ENCODE results near the gene SORCS2. TPM values are rescaled to one million over a fixed set of nuclear protein-coding genes. Genes with fewer than 3 reads are reported as not detected.

The SORCS2 gene
- total RNA-seq, 2 experiments from 2014 or later: 0.03 TPM; not detected in 1

DNA sequence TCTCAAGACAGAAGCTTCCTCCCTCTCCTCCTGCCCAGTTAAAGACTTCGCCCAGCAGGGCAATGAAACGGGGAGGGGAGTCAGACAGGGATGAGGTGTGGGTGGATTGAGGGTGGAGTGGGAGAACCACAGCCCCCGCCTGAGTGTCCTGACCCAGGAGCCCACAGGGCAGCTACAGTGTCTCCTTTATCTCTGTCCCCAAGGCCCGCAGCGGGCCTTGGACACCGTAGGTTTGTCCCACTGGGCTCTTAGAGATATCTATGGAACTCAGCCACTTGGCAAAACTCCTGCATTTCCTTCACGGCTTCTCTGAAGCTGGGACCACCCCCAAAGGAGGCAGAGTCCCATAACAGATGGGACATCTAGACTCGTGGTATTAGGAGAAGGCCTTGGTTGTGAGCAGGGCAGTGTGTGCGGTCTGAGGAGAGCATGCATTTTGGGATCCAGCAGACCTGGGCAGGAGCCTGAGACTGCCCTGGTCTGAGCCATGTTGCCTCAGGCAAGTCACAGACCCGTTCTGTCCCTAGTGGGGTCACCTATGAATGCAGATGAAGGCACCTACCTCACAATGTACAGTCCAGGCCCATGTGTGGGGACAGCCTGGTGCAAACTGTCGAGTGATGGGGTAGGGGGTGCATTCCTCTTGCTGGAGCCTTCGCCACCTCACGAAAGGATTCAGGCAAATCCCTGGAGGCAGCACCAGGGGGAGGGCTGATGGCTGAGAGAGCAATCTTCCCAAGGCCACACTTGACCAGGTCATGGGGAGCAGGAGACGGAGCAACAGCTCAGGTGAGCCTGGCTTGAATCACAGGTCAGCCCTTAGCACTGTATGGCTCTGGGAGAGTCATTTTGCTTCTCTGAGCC is 468.1 kb downstream of the SORCS2 start:
- DNase-seq (ENCODE audit: low spot score): no peak
- no peak for TF ChIP-seq EZH2phosphoT487 (IDR thresholded peaks at IDR 0.05; ENCODE audit: borderline replicate concordance, low read depth, low read length)
- TF ChIP-seq, protein P1, sequence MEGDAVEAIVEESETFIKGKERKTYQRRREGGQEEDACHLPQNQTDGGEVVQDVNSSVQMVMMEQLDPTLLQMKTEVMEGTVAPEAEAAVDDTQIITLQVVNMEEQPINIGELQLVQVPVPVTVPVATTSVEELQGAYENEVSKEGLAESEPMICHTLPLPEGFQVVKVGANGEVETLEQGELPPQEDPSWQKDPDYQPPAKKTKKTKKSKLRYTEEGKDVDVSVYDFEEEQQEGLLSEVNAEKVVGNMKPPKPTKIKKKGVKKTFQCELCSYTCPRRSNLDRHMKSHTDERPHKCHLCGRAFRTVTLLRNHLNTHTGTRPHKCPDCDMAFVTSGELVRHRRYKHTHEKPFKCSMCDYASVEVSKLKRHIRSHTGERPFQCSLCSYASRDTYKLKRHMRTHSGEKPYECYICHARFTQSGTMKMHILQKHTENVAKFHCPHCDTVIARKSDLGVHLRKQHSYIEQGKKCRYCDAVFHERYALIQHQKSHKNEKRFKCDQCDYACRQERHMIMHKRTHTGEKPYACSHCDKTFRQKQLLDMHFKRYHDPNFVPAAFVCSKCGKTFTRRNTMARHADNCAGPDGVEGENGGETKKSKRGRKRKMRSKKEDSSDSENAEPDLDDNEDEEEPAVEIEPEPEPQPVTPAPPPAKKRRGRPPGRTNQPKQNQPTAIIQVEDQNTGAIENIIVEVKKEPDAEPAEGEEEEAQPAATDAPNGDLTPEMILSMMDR (conservative IDR thresholded peaks at IDR 0.05; ENCODE audit: low read length): no peak
- Histone ChIP-seq H3K9me2 (ENCODE audit: insufficient read depth, low read length) (no peaks in the 10 kb centered on the region), H3K79me2 (ENCODE audit: insufficient read depth, low read depth, low read length) (no peaks in the 10 kb centered on the region), H3K9me3 (ENCODE audit: low read length) (no peaks in the 10 kb centered on the region), H2AFZ (ENCODE audit: low read length) (no peak overlapping the region), H3K4me1 (ENCODE audit: insufficient read depth, low read length, poor library complexity, severe bottlenecking) (no peaks in the 10 kb centered on the region), H3K36me3 (ENCODE audit: insufficient read depth, low read length) (no peaks in the 10 kb centered on the region), H3K27ac (ENCODE audit: low read depth, low read length, poor library complexity, severe bottlenecking) (no peak overlapping the region), H3K4me3 (ENCODE audit: low read depth, low read length, poor library complexity, severe bottlenecking) (no peak overlapping the region), H3K4me2 (ENCODE audit: low read length) (no peak overlapping the region), H4K20me1 (ENCODE audit: insufficient read depth, low read length) (no peaks in the 10 kb centered on the region)
- POLR2A ChIA-PET: no interaction called here
- CTCF ChIA-PET (ENCODE audit: unreplicated experiment): interaction anchor here (0.6 kb wide), 1 partner anchor 43 kb away, joined by 3 read pairs; no protein-coding TSS in a partner anchor
- no TSS peak for BruUV-seq (replicated peaks)
- intact Hi-C loops (cut with micrococcal nuclease; ENCODE audit: unreplicated experiment): no loop called here

DNA sequence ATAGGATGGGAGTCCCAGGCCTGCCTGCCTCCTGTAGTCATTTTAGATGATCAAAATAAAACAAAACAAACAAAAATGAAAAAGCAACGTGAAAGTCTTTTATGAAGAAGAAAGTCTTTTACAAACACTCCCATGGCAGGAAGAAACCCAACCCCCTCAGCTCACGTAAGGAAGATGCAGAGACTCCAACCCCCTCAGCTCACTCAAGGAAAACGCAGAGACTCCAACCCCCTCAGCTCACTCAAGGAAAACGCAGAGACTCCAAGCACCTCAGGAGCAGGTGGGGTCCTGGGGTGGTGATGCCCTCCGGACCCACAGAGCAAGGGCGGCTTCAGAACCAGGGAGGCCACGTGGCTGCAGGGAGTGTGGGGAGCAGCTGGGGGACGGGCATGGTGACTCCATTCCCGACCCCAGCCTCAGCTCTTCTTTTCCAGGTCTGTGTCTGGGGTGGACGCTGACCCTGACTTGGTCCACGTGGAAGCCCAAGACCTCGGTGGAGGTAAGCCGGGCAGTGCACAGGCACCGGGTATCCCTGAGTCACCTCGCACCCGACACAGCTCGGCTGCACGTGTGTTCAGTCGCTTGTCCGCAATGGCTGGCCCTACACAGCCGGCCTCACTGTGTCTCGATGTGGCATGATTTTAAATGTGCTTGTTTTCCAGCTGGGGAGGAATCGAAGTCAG is 468.9 kb downstream of the SORCS2 start:
- H4K20me1 ChIP-seq (ENCODE audit: insufficient read depth, low read length): no peaks in the 10 kb centered on the region
- DNase-seq (ENCODE audit: low spot score): no peak
- TF ChIP-seq EZH2phosphoT487 (IDR thresholded peaks at IDR 0.05; ENCODE audit: borderline replicate concordance, low read depth, low read length): no peak
- TF ChIP-seq, protein P1 (conservative IDR thresholded peaks at IDR 0.05; ENCODE audit: low read length): no peak
- no peak overlapping the region for H3K4me2 ChIP-seq (ENCODE audit: low read length)
- H3K27ac ChIP-seq (ENCODE audit: low read depth, low read length, poor library complexity, severe bottlenecking): no peak overlapping the region
- H3K4me1 ChIP-seq (ENCODE audit: insufficient read depth, low read length, poor library complexity, severe bottlenecking): no peaks in the 10 kb centered on the region
- no peak overlapping the region for H3K4me3 ChIP-seq (ENCODE audit: low read depth, low read length, poor library complexity, severe bottlenecking)
- H3K36me3 ChIP-seq (ENCODE audit: insufficient read depth, low read length): no peaks in the 10 kb centered on the region
- intact Hi-C loops (cut with micrococcal nuclease; ENCODE audit: unreplicated experiment): no loop called here
- H3K79me2 ChIP-seq (ENCODE audit: insufficient read depth, low read depth, low read length): no peaks in the 10 kb centered on the region
- no peaks in the 10 kb centered on the region for H3K9me2 ChIP-seq (ENCODE audit: insufficient read depth, low read length)
- ChIA-PET POLR2A (interaction anchor here (0.5 kb wide), 1 partner anchor 333 kb away, joined by 5 read pairs; no protein-coding TSS in a partner anchor), CTCF (ENCODE audit: unreplicated experiment) (no interaction called here)
- BruUV-seq (replicated peaks): no TSS peak
- H2AFZ ChIP-seq (ENCODE audit: low read length): no peak overlapping the region
- no peaks in the 10 kb centered on the region for H3K9me3 ChIP-seq (ENCODE audit: low read length)

All from OCI-LY7 (cell line).